ENCODE measurements around the gene ORC4.

Gene ORC4

DNA sequence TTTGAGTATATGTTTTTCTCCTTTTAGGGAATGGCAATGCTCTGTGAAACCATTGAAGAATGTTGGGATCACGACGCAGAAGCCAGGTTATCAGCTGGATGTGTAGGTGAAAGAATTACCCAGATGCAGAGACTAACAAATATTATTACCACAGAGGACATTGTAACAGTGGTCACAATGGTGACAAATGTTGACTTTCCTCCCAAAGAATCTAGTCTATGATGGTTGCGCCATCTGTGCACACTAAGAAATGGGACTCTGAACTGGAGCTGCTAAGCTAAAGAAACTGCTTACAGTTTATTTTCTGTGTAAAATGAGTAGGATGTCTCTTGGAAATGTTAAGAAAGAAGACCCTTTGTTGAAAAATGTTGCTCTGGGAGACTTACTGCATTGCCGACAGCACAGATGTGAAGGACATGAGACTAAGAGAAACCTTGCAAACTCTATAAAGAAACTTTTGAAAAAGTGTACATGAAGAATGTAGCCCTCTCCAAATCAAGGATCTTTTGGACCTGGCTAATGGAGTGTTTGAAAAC, 93.4 kb downstream of the ORC4 start:
- no peak for DNase-seq

DNA sequence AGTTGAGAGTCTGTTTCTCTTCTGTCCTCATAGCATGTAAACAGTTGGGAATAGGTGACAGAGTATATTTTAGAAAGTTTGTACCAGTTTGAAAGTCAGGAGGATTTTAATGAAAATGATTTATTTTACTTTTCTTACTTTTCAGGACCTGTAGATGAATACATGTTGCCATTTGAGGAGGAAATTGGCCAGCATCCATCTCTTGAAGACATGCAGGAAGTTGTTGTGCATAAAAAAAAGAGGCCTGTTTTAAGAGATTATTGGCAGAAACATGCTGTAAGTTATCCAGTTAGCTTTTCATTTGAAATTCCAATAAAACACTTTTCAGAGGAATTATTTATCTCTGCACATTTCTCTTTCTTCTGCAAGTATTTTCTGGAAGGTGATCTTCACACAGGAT, 94.7 kb downstream of the ORC4 start:
- DNase-seq: no peak

DNA sequence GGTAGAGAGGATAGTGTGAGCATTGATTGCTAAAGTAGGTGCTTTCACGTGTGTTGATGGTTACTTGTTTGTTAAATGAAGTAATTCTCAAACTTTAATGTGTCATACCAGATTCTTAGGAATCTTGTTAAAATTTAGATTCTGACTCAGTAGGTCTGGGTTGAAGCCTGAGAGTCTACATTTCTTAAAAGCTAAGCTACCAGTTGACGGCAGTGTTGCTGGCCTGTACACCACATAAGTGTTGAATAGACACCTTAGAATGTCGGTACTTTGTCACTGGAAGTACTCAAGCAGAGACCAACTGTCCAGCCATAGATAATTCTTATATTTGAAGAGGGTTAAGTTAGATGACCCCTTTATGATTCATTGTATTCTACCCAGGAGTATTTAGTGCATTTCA, 95.9 kb downstream of the ORC4 start:
- DNase-seq: no peak

DNA sequence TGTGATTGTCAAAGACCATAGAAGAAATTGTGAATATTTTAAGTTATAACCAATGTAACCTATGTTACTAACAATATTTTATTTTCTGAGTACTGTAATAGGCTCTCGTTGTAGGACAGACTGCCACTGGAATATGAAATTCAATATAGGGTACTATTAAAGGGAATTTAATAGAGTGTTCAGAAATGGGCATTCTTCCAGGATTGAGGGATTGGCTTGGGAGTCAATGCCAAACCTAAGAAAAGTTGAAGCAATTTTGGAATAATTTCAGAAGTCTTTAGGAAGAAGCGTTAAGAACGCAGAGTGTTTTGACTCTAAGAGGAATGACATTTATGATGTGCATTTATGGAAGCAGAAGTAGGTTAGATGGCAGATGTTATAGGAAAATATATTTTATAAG, 96.7 kb downstream of the ORC4 start:
- DNase-seq: no peak

DNA sequence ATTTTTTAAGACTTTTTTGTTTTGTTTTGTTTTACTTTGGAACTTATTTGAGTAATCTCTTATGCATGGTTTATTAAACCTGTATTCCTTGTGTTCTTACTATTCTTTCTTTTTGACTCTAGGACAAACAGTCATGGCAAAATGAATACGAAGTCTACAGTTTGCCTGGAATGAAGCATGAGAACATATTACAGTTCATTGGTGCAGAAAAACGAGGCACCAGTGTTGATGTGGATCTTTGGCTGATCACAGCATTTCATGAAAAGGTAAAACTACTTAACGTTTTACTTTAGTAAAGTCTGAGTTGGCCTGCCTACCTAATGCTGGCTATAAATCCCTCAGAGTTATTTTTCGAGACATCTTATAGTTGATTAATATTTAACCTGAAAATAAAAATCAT, 103.4 kb downstream of the ORC4 start:
- no peak for DNase-seq

DNA sequence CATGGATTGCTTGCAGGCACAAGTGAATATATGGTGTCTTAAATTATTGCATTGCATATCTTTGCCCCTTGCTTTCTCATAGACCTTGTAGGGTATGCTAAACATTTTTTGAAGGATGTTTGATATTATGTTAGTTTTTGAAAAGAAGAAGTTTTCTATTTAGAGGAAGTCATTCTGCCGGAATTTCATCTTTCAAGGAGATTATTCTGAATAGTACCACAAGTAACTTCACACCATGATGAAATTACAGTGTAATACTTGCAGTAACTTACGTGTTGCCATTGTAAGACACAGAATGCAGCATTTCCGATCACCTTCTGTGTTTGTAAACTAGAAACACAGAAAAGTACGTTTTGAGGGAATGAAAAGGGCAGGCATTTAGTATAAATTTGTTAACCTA, 103.8 kb downstream of the ORC4 start:
- DNase-seq: no peak

DNA sequence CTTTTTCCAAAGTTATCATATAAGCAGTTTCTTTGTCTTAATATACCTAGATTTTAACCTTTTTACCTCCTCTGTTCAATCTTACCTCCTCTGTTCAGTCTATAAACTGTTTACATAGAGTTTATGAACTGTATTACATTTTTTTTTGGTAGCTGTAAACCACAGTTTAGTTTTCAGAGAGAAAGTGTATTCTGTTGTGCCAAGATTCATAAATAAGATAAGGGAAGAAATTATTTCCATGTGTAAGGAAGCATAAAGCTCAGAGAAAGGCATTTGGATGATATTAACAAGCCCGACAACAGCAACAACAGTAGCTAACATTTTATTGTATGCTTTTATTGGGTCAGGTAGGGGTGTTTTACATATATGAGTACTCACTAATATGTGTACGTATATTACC, 104.5 kb downstream of the ORC4 start:
- DNase-seq: no peak

DNA sequence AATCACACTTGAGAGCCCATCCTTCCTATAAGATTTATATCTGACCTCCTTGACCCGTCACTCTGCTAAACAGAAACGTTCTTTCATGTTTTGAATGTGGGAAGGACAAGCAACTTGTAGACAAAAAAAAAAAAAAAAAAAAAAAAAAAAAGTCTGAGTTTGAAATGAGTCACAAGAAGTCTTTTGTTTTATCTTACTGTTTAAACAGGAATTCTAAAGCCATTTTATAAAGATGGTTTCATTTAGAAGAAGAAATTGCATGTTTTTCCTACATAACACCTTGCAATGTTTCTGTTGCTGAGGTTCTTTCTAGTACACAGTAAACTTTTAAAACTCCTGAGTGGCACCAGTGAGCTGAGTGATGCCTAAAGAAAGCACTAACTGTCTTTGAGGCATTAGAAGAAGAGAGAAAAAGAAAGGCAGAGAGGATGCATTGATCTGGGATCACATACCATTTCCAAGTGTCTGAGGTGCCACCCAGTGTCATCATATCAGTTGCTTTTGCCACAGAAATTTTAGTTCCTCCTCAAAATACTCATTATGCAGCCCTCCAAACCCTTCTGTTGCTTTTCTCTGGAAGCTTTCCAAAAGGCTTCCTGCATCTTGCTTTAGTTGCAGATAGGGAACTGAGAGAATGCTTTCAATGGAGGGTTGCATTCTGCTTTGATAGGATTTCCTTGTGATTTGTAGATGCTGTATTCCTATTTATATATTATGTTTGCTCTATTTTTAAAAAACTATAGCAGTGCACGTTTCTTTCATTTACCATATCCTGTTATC, 106.6 kb downstream of the ORC4 start:
- no peak for DNase-seq

DNA sequence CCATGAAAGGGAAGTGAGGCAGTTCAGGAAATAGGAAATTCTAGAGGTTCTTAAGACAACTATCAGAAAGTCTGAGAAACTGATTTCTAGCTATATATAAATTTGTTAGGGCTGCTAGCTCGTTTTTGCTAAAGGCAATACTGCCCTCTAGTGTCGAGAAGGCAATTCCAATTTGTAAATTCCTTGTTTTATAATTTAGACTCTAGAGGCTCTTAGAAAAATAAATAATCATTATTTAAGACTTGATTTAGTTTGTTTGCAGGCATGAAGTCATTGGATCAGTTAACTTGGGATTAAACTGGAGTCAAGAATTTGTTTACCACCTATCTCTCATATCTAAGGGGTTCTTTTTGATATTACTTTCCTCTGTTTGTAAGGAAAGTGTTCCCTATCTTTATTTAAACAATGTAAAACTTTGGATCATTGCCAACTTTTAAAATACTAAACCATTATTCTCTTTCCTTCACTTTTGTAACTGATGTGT, 109.5 kb downstream of the ORC4 start:
- DNase-seq: peak; percentile 2 to 31

DNA sequence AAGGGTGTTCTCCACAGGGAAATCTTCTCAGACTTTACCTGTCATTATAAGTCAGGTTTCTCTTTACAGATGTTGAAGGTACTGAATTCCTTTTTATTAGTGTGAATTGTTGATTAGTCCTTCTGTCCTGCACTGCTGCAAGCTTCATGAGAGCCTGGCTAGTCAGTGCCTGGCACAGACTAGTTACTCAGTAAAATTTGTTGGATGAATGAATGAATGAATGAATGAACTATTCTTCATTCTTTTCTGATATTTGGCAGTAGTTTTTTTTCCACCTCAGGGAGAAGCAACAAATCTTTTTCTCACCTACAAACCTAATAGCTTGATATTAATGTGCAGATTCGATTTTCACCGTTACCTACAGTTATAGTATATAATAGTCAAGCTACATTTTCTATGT, 111.4 kb downstream of the ORC4 start:
- no peak for DNase-seq

DNA sequence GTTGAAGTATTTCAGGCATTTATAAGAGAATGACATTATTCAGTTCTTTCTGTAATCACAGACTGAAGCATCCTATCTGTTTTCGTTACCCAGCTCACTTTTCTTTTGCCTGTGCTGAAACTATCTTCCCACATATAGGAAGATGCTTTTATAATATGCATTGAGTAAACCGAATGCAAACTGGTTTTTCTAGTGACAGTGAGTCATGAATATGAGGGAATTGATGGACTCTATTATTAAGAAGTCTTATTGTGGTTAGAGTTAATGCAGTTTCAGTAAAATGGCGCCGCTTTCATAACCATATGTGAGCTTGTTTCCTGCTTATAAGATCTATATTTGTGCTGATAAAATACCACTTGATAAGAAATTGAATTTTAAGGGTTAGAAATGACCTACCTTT, 116.5 kb downstream of the ORC4 start:
- no peak for DNase-seq

DNA sequence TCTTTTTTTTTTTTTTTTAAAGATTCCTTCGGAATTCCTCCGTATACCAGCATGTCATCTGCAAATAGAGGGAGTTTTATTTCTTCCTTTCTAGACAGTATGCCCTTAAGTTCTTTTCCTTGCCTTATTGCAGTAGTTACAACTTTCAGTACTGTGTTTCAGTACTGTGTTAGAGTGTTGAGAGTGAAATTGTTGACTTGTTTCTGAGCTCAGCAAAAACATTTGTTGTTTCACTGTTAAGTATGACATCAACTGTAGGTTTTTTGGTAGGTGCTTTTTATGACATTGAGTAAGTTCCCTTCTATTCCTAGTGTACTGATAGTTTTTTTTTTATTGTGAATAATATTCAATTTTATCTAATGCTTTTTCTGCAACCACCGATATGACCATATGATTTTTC, 131.9 kb downstream of the ORC4 start:
- no peak for DNase-seq

DNA sequence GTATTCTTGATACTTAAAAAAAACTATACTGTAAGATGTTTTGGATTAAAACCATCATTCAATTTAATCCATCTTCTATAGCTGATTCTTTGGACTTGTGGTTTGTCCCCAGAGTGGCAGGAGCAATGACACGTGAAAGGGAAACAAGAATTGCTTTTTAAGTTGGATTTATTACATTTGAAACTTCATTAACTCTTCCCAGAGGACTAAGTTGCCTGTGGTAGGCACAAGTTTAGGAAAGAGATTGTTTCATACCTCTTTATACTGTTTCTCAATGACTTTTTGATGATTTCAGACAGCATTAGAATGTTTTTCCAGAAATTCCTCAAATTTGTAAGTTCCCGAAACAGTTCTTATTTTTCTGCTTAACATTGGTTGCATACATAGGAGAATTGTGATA, 134.4 kb downstream of the ORC4 start:
- no peak for DNase-seq

DNA sequence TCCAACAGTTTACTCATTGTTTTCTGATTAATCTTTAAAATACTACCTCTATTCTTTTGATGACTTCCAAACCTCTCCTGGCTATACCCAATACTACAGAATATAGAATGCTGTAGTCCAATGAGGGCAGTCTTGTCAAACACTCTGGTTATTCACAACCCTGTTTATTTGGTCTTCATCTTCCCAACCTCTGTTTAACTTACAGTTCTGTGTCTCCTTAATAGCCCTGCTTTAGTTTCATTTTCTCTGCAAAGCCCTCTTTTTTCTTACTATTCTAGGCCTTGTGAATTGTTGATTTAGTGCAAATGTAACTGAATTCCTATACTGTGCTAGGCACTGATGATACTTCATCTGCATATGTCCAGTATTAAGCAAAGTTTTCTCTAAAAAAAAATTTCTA, 135.7 kb downstream of the ORC4 start:
- no peak for DNase-seq

DNA sequence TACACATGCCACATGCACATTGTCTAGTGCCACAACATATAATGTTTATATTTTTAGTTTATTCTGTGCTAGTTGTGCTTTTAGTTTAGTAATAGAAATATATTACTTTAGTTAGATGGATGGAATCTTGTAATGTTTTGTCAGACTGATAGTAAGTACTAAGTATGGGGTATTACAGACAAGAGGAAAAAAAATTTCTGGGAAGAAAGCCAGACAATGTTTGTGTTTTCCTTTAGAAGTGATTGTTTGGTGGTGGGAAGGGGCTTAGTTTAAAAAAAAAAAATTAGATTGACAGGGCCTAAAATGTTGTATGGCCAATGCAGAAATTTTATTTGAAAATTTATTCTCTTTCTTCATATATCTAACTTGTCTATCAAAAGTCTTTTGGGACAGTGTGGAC, 137.9 kb downstream of the ORC4 start:
- DNase-seq: no peak
